Erythroblast (primary cell): Measurements from ENCODE around the gene LRRC18.

Experiments used
- DNase-seq, 2 experiments: peaks; one replicate each; lab custom pipeline; 2025; lab: John Stamatoyannopoulos, UW
- GATA1 ChIP-seq: IDR thresholded peaks from 2 replicates; pipeline ENCODE4 v1.6.1; 2011; ENCODE audit warnings: low read depth, mild to moderate bottlenecking, control low read depth, low read length, moderate library complexity
- POLR2A ChIP-seq: IDR thresholded peaks from 2 replicates; pipeline ENCODE4 v1.6.1; 2011; ENCODE audit warnings: mild to moderate bottlenecking, low read length

Gene LRRC18

GRCh38 chr10:48906841-48907240 is 32.8 kb downstream of the LRRC18 start:
- DNase-seq, result no peak
- TF ChIP-seq GATA1 (no peak), POLR2A (no peak)

- TF ChIP-seq GATA1 (no peak), POLR2A (no peak)
Observed at GRCh38 chr10:48905311-48905710, 34.3 kb downstream of the LRRC18 start.

GRCh38 chr10:48904861-48905260 is 34.8 kb downstream of the LRRC18 start:
- no peak for DNase-seq
- TF ChIP-seq POLR2A, result no peak
- no peak for TF ChIP-seq GATA1

More at GRCh38 chr10:48905311-48905710, 34.3 kb downstream of the LRRC18 start:
- no peak for DNase-seq

GRCh38 chr10:48903151-48903550 is 36.5 kb downstream of the LRRC18 start:
- no peak for DNase-seq
- no peak for TF ChIP-seq GATA1
- no peak for TF ChIP-seq POLR2A

GRCh38 chr10:48902096-48902495 is 37.5 kb downstream of the LRRC18 start:
- DNase-seq, result no peak
- no peak for TF ChIP-seq GATA1
- no peak for TF ChIP-seq POLR2A

GRCh38 chr10:48901319-48901718 is 38.3 kb downstream of the LRRC18 start:
- TF ChIP-seq GATA1, result no peak
- TF ChIP-seq POLR2A, result no peak
- DNase-seq, result no peak

GRCh38 chr10:48900371-48900801 is 39.3 kb downstream of the LRRC18 start:
- no peak for DNase-seq
- TF ChIP-seq GATA1, result no peak
- TF ChIP-seq POLR2A, result no peak

- DNase-seq, result no peak
Observed at GRCh38 chr10:48899781-48900180, 39.9 kb downstream of the LRRC18 start.

GRCh38 chr10:48898426-48898825 is 41.2 kb downstream of the LRRC18 start:
- TF ChIP-seq POLR2A (no peak), GATA1 (no peak)
- no peak for DNase-seq

More at GRCh38 chr10:48899781-48900180, 39.9 kb downstream of the LRRC18 start:
- no peak for TF ChIP-seq GATA1
- TF ChIP-seq POLR2A, result no peak

GRCh38 chr10:48897441-48897790 is 42.2 kb downstream of the LRRC18 start:
- DNase-seq, result no peak
- no peak for TF ChIP-seq GATA1
- no peak for TF ChIP-seq POLR2A

- DNase-seq, result no peak
- TF ChIP-seq POLR2A (no peak), GATA1 (no peak)
Observed at GRCh38 chr10:48896756-48897440, 42.7 kb downstream of the LRRC18 start.

GRCh38 chr10:48895803-48896195 is 43.8 kb downstream of the LRRC18 start:
- TF ChIP-seq GATA1 (no peak), POLR2A (no peak)
- no peak for DNase-seq

- DNase-seq, result no peak
- TF ChIP-seq GATA1 (no peak), POLR2A (no peak)
Observed at GRCh38 chr10:48894911-48895802, 44.5 kb downstream of the LRRC18 start.
